RWPE2 (cell line): Measurements from ENCODE around the gene SNX30.

Experiments used
- ATAC-seq: fragments of 200-7000 bp; cut with Tn5 transposase; 3 replicates; pipeline ENCODE4 v1.9.1; 2021; ENCODE audit warnings: low read depth
- DNase-seq: peaks from one replicate; pipeline ENCODE4 v3.0.0-alpha.2; 2020; ENCODE audit warnings: low spot score
- H3K27ac ChIP-seq: fragments of 450-650 bp; 2 replicates; pipeline ENCODE4 v1.5.1; 2017; ENCODE audit warnings: mild to moderate bottlenecking; ENCODE audit not compliant: poor library complexity, severe bottlenecking
- H3K27me3 ChIP-seq: fragments of 250-450 bp; sonication (Bioruptor Pico); 2 replicates; pipeline ENCODE4 v1.5.1; 2021; ENCODE audit warnings: mild to moderate bottlenecking, moderate library complexity; ENCODE audit not compliant: insufficient read depth, poor library complexity, severe bottlenecking
- H3K36me3 ChIP-seq: fragments of 250-450 bp; sonication (Bioruptor Pico); 2 replicates; pipeline ENCODE4 v1.5.1; 2020; ENCODE audit warnings: low read depth, mild to moderate bottlenecking, moderate library complexity
- H3K4me1 ChIP-seq: fragments of 250-450 bp; sonication (Bioruptor Pico); 2 replicates; pipeline ENCODE4 v1.5.1; 2021; ENCODE audit warnings: mild to moderate bottlenecking, moderate library complexity; ENCODE audit not compliant: insufficient read depth, poor library complexity, severe bottlenecking
- H3K4me3 ChIP-seq: fragments of 250-450 bp; sonication (Bioruptor Pico); 2 replicates; pipeline ENCODE4 v1.5.1; 2021; ENCODE audit warnings: mild to moderate bottlenecking, moderate library complexity; ENCODE audit not compliant: severe bottlenecking
- H3K9me3 ChIP-seq: fragments of 250-450 bp; sonication (Bioruptor Pico); 2 replicates; pipeline ENCODE4 v1.5.1; 2021; ENCODE audit warnings: mild to moderate bottlenecking, moderate library complexity; ENCODE audit not compliant: severe bottlenecking
- CTCF ChIP-seq: fragments of 450-650 bp; IDR thresholded peaks from one replicate; pipeline ENCODE4 v1.5.1; 2017; ENCODE audit warnings: mild to moderate bottlenecking, moderate library complexity; ENCODE audit not compliant: poor library complexity, severe bottlenecking

SNX30 gene

GRCh38 chr9:112858005-112858404, 107.4 kb downstream of the SNX30 start:
- DNase-seq (no peak), ATAC-seq (no peak)
- no peak for TF ChIP-seq CTCF

GRCh38 chr9:112858625-112859147, 108.1 kb downstream of the SNX30 start:
- no peak overlapping the region for H3K27ac ChIP-seq
- H3K4me3 ChIP-seq, result no peak overlapping the region
- no peak for TF ChIP-seq CTCF
- no peaks in the 10 kb centered on the region for H3K27me3 ChIP-seq
- ATAC-seq, result no peak
- DNase-seq, result no peak
- H3K36me3 ChIP-seq, result no peaks in the 10 kb centered on the region
- peaks cover 6% of the 10 kb centered on the region for H3K4me1 ChIP-seq
- H3K9me3 ChIP-seq, result no peaks in the 10 kb centered on the region

More at GRCh38 chr9:112858005-112858404, 107.4 kb downstream of the SNX30 start:
- Histone ChIP-seq H3K27ac (no peak overlapping the region), H3K4me1 (peaks cover 6% of the 10 kb centered on the region), H3K27me3 (no peaks in the 10 kb centered on the region), H3K36me3 (no peaks in the 10 kb centered on the region), H3K4me3 (no peak overlapping the region), H3K9me3 (no peaks in the 10 kb centered on the region)

GRCh38 chr9:112860451-112860850, 109.9 kb downstream of the SNX30 start:
- Histone ChIP-seq H3K4me3 (no peak overlapping the region), H3K27ac (no peak overlapping the region), H3K4me1 (peaks cover 6% of the 10 kb centered on the region), H3K9me3 (no peaks in the 10 kb centered on the region), H3K36me3 (no peaks in the 10 kb centered on the region), H3K27me3 (no peaks in the 10 kb centered on the region)
- ATAC-seq (no peak), DNase-seq (no peak)
- TF ChIP-seq CTCF, result no peak

GRCh38 chr9:112861155-112861554, 110.6 kb downstream of the SNX30 start:
- Histone ChIP-seq H3K4me1 (peaks cover 6% of the 10 kb centered on the region), H3K4me3 (no peak overlapping the region)
- TF ChIP-seq CTCF, result no peak

GRCh38 chr9:112861638-112862555, 111.3 kb downstream of the SNX30 start:
- Histone ChIP-seq H3K4me3 (no peak overlapping the region), H3K36me3 (no peaks in the 10 kb centered on the region), H3K27me3 (no peaks in the 10 kb centered on the region), H3K27ac (no peak overlapping the region), H3K4me1 (peaks cover 6% of the 10 kb centered on the region), H3K9me3 (no peaks in the 10 kb centered on the region)
- TF ChIP-seq CTCF, result no peak
- ATAC-seq (peak; percentile 52; the same call in 2 of the 3 replicates), DNase-seq (no peak)

More at GRCh38 chr9:112861155-112861554, 110.6 kb downstream of the SNX30 start:
- ATAC-seq (no peak), DNase-seq (no peak)
- no peaks in the 10 kb centered on the region for H3K27me3 ChIP-seq
- H3K36me3 ChIP-seq, result no peaks in the 10 kb centered on the region
- no peak overlapping the region for H3K27ac ChIP-seq
- H3K9me3 ChIP-seq, result no peaks in the 10 kb centered on the region
